Measurements from ENCODE around the gene EEFSEC.

- TF ChIP-seq, protein P1, sequence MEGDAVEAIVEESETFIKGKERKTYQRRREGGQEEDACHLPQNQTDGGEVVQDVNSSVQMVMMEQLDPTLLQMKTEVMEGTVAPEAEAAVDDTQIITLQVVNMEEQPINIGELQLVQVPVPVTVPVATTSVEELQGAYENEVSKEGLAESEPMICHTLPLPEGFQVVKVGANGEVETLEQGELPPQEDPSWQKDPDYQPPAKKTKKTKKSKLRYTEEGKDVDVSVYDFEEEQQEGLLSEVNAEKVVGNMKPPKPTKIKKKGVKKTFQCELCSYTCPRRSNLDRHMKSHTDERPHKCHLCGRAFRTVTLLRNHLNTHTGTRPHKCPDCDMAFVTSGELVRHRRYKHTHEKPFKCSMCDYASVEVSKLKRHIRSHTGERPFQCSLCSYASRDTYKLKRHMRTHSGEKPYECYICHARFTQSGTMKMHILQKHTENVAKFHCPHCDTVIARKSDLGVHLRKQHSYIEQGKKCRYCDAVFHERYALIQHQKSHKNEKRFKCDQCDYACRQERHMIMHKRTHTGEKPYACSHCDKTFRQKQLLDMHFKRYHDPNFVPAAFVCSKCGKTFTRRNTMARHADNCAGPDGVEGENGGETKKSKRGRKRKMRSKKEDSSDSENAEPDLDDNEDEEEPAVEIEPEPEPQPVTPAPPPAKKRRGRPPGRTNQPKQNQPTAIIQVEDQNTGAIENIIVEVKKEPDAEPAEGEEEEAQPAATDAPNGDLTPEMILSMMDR (IDR thresholded peaks at IDR 0.05 in 8 of 11, conservative IDR thresholded peaks at IDR 0.05 in 3 of 11): no peak
- no peak for TF ChIP-seq POLR2AphosphoS5 (IDR thresholded peaks at IDR 0.05)
- TF ChIP-seq POLR2A (IDR thresholded peaks at IDR 0.05): no peak
Observed at GRCh38 chr3:128296469-128297251, 143.4 kb downstream of the EEFSEC start.
